ENCODE results near the gene STK25. TPM values are rescaled to one million over a fixed set of nuclear protein-coding genes. Genes with fewer than 3 reads are reported as not detected.
"Not testable (repeated sequence)": the region's sequence is repeated elsewhere in the genome, so short reads cannot be mapped to it uniquely, and the experiment has no call there.

STK25 gene
- polyA plus RNA-seq, 1 experiment, result 216 TPM

- H3K27ac ChIP-seq (ENCODE audit: low read depth, low read length), result no peak overlapping the region
- TF ChIP-seq CTCF (IDR thresholded peaks at IDR 0.05; ENCODE audit: low read depth, low read length), result no peak
- no peak for DNase-seq (ENCODE audit: low read depth, low spot score)
- no peak overlapping the region for H3K4me3 ChIP-seq (ENCODE audit: low read depth, low read length)
- no peaks in the 10 kb centered on the region; the same call in 1 of the 2 replicates for H3K9me3 ChIP-seq (ENCODE audit: control insufficient read depth, insufficient read depth, low read length)
- ChIA-PET POLR2A (no interaction called here), CTCF (no interaction called here)
- H3K27me3 ChIP-seq (ENCODE audit: control insufficient read depth, insufficient read depth, low read length), result peaks cover 13% of the 10 kb centered on the region
These were observed 25.9 kb upstream of the STK25 start for GRCh38 chr2:241534293-241534692.

GRCh38 chr2:241532733-241533601, 24.6 kb upstream of the STK25 start:
- TF ChIP-seq CTCF (IDR thresholded peaks at IDR 0.05; ENCODE audit: low read depth, low read length), result no peak
- POLR2A ChIA-PET, result no interaction called here
- CTCF ChIA-PET, result no interaction called here
- Histone ChIP-seq H3K27me3 (ENCODE audit: control insufficient read depth, insufficient read depth, low read length) (peaks cover 10% of the 10 kb centered on the region), H3K9me3 (ENCODE audit: control insufficient read depth, insufficient read depth, low read length) (no peaks in the 10 kb centered on the region; the same call in 1 of the 2 replicates), H3K27ac (ENCODE audit: low read depth, low read length) (no peak overlapping the region), H3K4me3 (ENCODE audit: low read depth, low read length) (no peak overlapping the region)
- no peak for DNase-seq (ENCODE audit: low read depth, low spot score)

- no peak for DNase-seq (ENCODE audit: low read depth, low spot score)
- Histone ChIP-seq H3K9me3 (ENCODE audit: control insufficient read depth, insufficient read depth, low read length) (no peaks in the 10 kb centered on the region; the same call in 1 of the 2 replicates), H3K27me3 (ENCODE audit: control insufficient read depth, insufficient read depth, low read length) (peaks cover 10% of the 10 kb centered on the region), H3K4me3 (ENCODE audit: low read depth, low read length) (no peak overlapping the region), H3K27ac (ENCODE audit: low read depth, low read length) (no peak overlapping the region)
- ChIA-PET POLR2A (no interaction called here), CTCF (no interaction called here)
- TF ChIP-seq CTCF (IDR thresholded peaks at IDR 0.05; ENCODE audit: low read depth, low read length), result no peak
These were observed 23.8 kb upstream of the STK25 start for GRCh38 chr2:241532168-241532567.

GRCh38 chr2:241531161-241531722, 22.9 kb upstream of the STK25 start:
- no peak for DNase-seq (ENCODE audit: low read depth, low spot score)
- TF ChIP-seq CTCF (IDR thresholded peaks at IDR 0.05; ENCODE audit: low read depth, low read length), result no peak
- POLR2A ChIA-PET, result no interaction called here
- Histone ChIP-seq H3K27me3 (ENCODE audit: control insufficient read depth, insufficient read depth, low read length) (peaks cover 10% of the 10 kb centered on the region), H3K4me3 (ENCODE audit: low read depth, low read length) (no peak overlapping the region), H3K27ac (ENCODE audit: low read depth, low read length) (no peak overlapping the region), H3K9me3 (ENCODE audit: control insufficient read depth, insufficient read depth, low read length) (peaks cover 4% of the 10 kb centered on the region)
- CTCF ChIA-PET, result no interaction called here

- ChIA-PET CTCF (no interaction called here), POLR2A (no interaction called here)
- TF ChIP-seq CTCF (IDR thresholded peaks at IDR 0.05; ENCODE audit: low read depth, low read length), result no peak
These were observed 22.2 kb upstream of the STK25 start for GRCh38 chr2:241530571-241530970.

GRCh38 chr2:241525818-241526780, 17.7 kb upstream of the STK25 start:
- H3K9me3 ChIP-seq (ENCODE audit: control insufficient read depth, insufficient read depth, low read length); DNase-seq (ENCODE audit: low read depth, low spot score); H3K4me3 ChIP-seq (ENCODE audit: low read depth, low read length); H3K27me3 ChIP-seq (ENCODE audit: control insufficient read depth, insufficient read depth, low read length); H3K27ac ChIP-seq (ENCODE audit: low read depth, low read length); POLR2A ChIA-PET: not testable (repeated sequence)
- CTCF ChIA-PET, result interaction anchor here (0.8 kb wide), 1 partner anchor 8 kb away, joined by 8 read pairs; no protein-coding TSS in a partner anchor

More at GRCh38 chr2:241530571-241530970, 22.2 kb upstream of the STK25 start:
- H3K27ac ChIP-seq (ENCODE audit: low read depth, low read length), result no peak overlapping the region
- H3K27me3 ChIP-seq (ENCODE audit: control insufficient read depth, insufficient read depth, low read length), result peaks cover 10% of the 10 kb centered on the region
- peaks cover 8% of the 10 kb centered on the region for H3K9me3 ChIP-seq (ENCODE audit: control insufficient read depth, insufficient read depth, low read length)
- DNase-seq (ENCODE audit: low read depth, low spot score), result no peak
- no peak overlapping the region for H3K4me3 ChIP-seq (ENCODE audit: low read depth, low read length)
